ENCODE results near the gene PTPN14.
A peak's percentile ranks its signal among the peaks of the same experiment; 100 is the strongest.

Gene PTPN14

GRCh38 chr1:214429951-214430770 lies 121.2 kb downstream of the PTPN14 start:
- DNase-seq (ENCODE audit: low read depth in 2 of 2) = peak in 1 of 2 donors; percentile 57
- no peak overlapping the region for H3K4me3 ChIP-seq (replicated peaks in 1 of 2; ENCODE audit: low read depth in 2 of 2, low read length in 2 of 2)

GRCh38 chr1:214427871-214428277 lies 123.5 kb downstream of the PTPN14 start:
- no peak for TF ChIP-seq CTCF (IDR thresholded peaks at IDR 0.05; ENCODE audit: low read depth, low read length)
- peak; percentile 70 to 95 for DNase-seq (ENCODE audit: low read depth in 2 of 2)

More at GRCh38 chr1:214429951-214430770, 121.2 kb downstream of the PTPN14 start:
- TF ChIP-seq CTCF (IDR thresholded peaks at IDR 0.05; ENCODE audit: low read depth, low read length) = no peak

GRCh38 chr1:214426426-214426812 lies 125.0 kb downstream of the PTPN14 start:
- no peak for TF ChIP-seq CTCF (IDR thresholded peaks at IDR 0.05; ENCODE audit: low read depth, low read length)
- no peak for DNase-seq (ENCODE audit: low read depth in 2 of 2)
- H3K4me3 ChIP-seq (replicated peaks in 1 of 2; ENCODE audit: low read depth in 2 of 2, low read length in 2 of 2) = no peak overlapping the region

More at GRCh38 chr1:214427871-214428277, 123.5 kb downstream of the PTPN14 start:
- no peak overlapping the region for H3K4me3 ChIP-seq (replicated peaks in 1 of 2; ENCODE audit: low read depth in 2 of 2, low read length in 2 of 2)

- DNase-seq (ENCODE audit: low read depth in 2 of 2) = no peak
- no peak overlapping the region for H3K4me3 ChIP-seq (replicated peaks in 1 of 2; ENCODE audit: low read depth in 2 of 2, low read length in 2 of 2)
- TF ChIP-seq CTCF (IDR thresholded peaks at IDR 0.05; ENCODE audit: low read depth, low read length) = no peak
These were observed 125.5 kb downstream of the PTPN14 start for GRCh38 chr1:214425716-214426425.

DNA sequence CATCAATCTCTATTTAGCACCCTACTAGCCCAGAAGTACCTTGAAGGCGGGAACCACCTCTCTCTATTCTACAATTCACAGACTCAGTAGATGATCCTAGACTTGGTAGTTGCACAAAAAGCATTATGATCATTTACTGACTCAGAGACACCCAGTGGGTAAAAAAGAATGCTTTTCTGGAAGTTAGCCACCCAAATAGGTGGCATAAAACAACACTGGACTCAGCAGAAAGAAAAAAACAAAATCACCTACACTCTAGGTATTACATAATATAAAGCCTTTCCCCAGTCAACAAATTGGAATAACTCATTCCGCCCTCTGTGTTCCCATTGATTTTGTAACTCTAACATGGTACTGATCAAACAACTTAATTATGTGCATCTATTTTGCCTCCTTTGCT lies 126.3 kb downstream of the PTPN14 start:
- no peak overlapping the region for H3K4me3 ChIP-seq (replicated peaks in 1 of 2; ENCODE audit: low read depth in 2 of 2, low read length in 2 of 2)
- no peak for TF ChIP-seq CTCF (IDR thresholded peaks at IDR 0.05; ENCODE audit: low read depth, low read length)

GRCh38 chr1:214423045-214423444 lies 128.4 kb downstream of the PTPN14 start:
- H3K4me3 ChIP-seq (replicated peaks in 1 of 2; ENCODE audit: low read depth in 2 of 2, low read length in 2 of 2) = no peak overlapping the region
- TF ChIP-seq CTCF (IDR thresholded peaks at IDR 0.05; ENCODE audit: low read depth, low read length) = no peak
- DNase-seq (ENCODE audit: low read depth in 2 of 2) = no peak

More for the DNA sequence above, 126.3 kb downstream of the PTPN14 start:
- DNase-seq (ENCODE audit: low read depth in 2 of 2) = peak in 1 of 2 donors; percentile 44

Measured in cardiac fibroblast (primary cell).